ENCODE data around the gene SAMHD1.
"Not testable (repeated sequence)": the region's sequence is repeated elsewhere in the genome, so short reads cannot be mapped to it uniquely, and the experiment has no call there.

The SAMHD1 gene

GRCh38 chr20:36876473-36876833 is 75.1 kb downstream of the SAMHD1 start:
- no peak for DNase-seq
- Mint-ChIP-seq H3K27ac (no peak overlapping the region), H3K4me3 (no peak overlapping the region), H3K36me3 (ENCODE audit: low read depth) (no peaks in the 10 kb centered on the region), H3K9me3 (no peaks in the 10 kb centered on the region), H3K27me3 (ENCODE audit: low read depth, poor library complexity) (peaks cover 23% of the 10 kb centered on the region), H3K4me1 (peaks cover 25% of the 10 kb centered on the region)
- no peak for TF ChIP-seq CTCF (IDR thresholded peaks at IDR 0.05)

GRCh38 chr20:36875702-36876472 is 75.6 kb downstream of the SAMHD1 start, which contains the start of gene TLDC2:
Gene TLDC2, plus strand, starts transcription at chr20:36876138. Its CDS starts 37 bp downstream, at chr20:36876175.
- no peak for DNase-seq
- Mint-ChIP-seq H3K27ac (no peak within 1 kb of the TSS), H3K36me3 (ENCODE audit: low read depth) (no peaks in the 10 kb centered on the region), H3K27me3 (ENCODE audit: low read depth, poor library complexity) (peaks cover 23% of the 10 kb centered on the region), H3K9me3 (no peaks in the 10 kb centered on the region), H3K4me3 (no peak within 1 kb of the TSS), H3K4me1 (peaks cover 19% of the 10 kb centered on the region)
- no peak for TF ChIP-seq CTCF (IDR thresholded peaks at IDR 0.05)

- not testable (repeated sequence) for DNase-seq; H3K36me3 Mint-ChIP-seq (ENCODE audit: low read depth); H3K27ac Mint-ChIP-seq; H3K4me3 Mint-ChIP-seq; H3K9me3 Mint-ChIP-seq
- H3K4me1 Mint-ChIP-seq, result peaks cover 16% of the 10 kb centered on the region
- peaks cover 16% of the 10 kb centered on the region for H3K27me3 Mint-ChIP-seq (ENCODE audit: low read depth, poor library complexity)
Measured at GRCh38 chr20:36875093-36875492, 76.4 kb downstream of the SAMHD1 start.

GRCh38 chr20:36873498-36874189 is 77.9 kb downstream of the SAMHD1 start:
- Mint-ChIP-seq H3K4me3 (no peak overlapping the region), H3K27ac (no peak overlapping the region), H3K9me3 (peaks cover 3% of the 10 kb centered on the region), H3K4me1 (peaks cover 16% of the 10 kb centered on the region), H3K36me3 (ENCODE audit: low read depth) (no peaks in the 10 kb centered on the region), H3K27me3 (ENCODE audit: low read depth, poor library complexity) (peaks cover 15% of the 10 kb centered on the region)
- DNase-seq, result no peak
- TF ChIP-seq CTCF (IDR thresholded peaks at IDR 0.05), result no peak

- Mint-ChIP-seq H3K9me3 (peaks cover 3% of the 10 kb centered on the region), H3K27me3 (ENCODE audit: low read depth, poor library complexity) (peaks cover 8% of the 10 kb centered on the region), H3K4me1 (peaks cover 16% of the 10 kb centered on the region), H3K4me3 (no peak overlapping the region), H3K27ac (no peak overlapping the region), H3K36me3 (ENCODE audit: low read depth) (no peaks in the 10 kb centered on the region)
- DNase-seq, result no peak
- no peak for TF ChIP-seq CTCF (IDR thresholded peaks at IDR 0.05)
Measured at GRCh38 chr20:36872852-36873251, 78.7 kb downstream of the SAMHD1 start.

GRCh38 chr20:36871640-36872570 is 79.6 kb downstream of the SAMHD1 start:
- no peak for TF ChIP-seq CTCF (IDR thresholded peaks at IDR 0.05)
- Mint-ChIP-seq H3K27ac (no peak overlapping the region), H3K4me3 (no peak overlapping the region), H3K36me3 (ENCODE audit: low read depth) (no peaks in the 10 kb centered on the region), H3K27me3 (ENCODE audit: low read depth, poor library complexity) (peaks cover 8% of the 10 kb centered on the region), H3K9me3 (peaks cover 3% of the 10 kb centered on the region), H3K4me1 (peaks cover 15% of the 10 kb centered on the region)
- no peak for DNase-seq
